Activated CD4-positive, alpha-beta T cell treated with anti-CD3 and anti-CD28 coated beads for 48 hours (primary cell): ENCODE data around the gene PPDPF.
A peak's percentile ranks its signal among the peaks of the same experiment; 100 is the strongest.
"Not testable (repeated sequence)": the region's sequence is repeated elsewhere in the genome, so short reads cannot be mapped to it uniquely, and the experiment has no call there.

Experiments
- DNase-seq: peaks from one replicate; pipeline ENCODE4 v3.0.0-alpha.2; 2020

PPDPF gene

DNA sequence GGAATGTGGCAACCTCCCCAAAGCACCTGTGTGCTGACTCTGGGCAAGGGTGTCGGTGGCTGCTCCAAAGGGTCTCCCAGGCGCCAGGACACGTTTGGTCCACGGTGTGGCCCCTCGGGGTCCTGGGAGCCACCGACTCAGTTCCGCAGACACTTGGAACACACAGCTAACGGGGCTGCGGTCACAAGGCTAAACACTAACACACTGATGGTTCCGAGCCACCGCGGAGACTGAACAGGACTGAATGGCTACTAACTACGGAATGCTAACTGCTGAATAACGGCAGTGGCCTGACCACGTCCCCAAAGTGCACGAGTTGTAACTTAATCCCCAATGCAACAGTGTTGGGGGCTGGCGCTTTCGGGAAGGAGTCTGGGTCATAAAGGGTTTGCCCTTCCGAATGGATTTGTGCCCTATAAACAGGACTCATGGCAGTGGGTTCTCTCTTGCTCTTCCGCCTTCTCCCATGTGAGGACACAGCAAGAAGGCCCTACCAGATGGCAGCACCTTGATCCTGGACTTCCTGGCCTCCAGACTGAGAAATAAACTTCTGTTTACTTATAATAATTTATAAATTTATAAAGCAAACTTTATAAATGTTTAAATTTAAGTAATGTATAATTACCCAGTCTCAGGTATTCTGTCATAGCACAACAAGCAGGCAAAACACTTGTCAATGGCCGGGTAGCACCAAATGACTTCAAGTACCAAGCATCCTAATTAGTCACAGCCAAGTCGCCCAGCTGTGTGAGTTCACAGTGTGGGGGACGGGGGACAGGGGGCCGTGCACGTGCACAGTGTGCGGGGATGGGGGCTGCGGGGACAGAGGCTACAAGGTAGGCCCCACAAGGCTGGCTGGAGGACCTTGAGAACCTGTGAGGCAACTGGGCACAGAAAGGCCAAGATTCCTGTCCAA, 19.4 kb upstream of the PPDPF start:
- DNase-seq, result no peak

DNA sequence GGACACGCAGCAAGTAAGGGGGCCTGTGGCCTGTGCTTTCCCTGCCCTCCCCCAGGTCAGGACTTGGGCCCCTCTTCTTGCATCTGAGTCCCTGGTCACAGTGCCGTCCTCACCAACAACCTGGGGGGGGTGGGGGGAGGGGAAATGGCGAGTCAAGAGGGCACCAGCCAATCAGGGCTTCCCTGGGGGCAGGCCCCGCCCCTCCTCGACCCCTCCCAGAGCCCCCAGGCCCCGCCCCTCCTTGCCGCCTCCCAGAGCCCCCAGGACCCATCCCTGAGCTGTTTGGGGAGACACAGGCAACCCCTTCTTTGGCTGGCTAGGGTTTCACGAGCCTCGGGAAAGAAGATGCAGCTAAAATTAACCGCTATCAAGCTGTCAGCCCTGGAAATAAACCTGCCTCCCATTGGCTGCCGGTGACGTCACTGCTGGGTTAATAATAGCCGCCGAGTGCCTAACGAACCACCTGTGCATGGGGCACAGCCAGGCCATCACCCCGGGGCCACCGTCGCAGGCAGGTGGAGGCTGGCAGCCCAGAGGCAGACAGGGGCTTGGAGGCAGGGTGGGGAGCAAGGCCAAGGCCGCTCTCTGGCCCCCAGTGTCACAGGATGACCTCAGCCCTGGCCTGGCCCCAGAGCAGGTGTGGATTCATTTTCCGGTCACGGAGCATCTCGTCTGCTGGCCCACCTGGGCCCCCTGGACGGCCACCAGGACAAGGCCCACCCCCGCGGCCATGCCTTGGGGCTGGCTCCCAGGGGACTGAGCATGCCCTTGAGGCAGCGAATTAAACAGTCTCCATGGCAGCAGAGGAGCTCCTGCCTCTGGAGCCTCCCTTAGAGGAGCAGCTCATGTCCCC, 18.5 kb upstream of the PPDPF start:
- no peak for DNase-seq

- no peak for DNase-seq
Observed at GRCh38 chr20:63502671-63503172, 17.8 kb upstream of the PPDPF start.

DNA sequence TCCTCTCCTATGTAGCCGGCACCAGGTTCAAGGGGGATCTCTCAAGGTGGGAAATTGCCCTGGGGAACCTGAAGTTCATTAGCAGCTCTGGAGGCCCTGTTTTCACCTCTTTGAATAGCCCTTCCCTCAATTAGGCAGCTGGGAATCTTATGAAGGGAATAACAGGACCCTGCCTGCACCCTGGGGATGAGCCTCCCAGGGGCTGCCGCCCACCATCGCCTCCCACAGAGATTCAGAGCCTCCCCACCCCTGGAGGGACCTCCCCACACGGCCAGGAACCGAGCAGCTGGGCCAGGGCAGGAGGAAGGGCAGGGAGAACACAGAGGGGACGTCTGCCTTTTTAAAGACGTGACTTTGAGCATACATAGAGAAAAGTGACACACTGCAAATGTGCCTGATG, 17.0 kb upstream of the PPDPF start:
- no peak for DNase-seq

DNA sequence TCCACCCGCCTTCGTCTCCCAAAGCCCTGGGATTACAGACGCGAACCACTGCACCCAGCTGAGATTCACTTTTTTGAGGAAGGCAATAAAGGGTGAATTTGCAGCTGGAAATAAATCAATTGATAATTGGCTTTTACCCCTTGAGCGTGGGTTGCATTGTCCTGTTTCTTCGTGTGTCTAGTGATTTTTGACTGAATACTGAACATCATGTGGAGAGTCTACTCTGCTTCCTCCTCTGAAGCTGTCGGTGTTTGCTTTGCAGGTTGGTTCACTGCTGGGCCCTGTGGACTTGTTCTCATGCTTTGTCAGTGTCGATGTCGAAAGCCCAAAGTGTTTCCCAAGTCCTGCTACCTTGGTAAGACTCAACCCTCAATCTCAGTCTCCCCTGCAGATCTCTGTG, 15.9 kb upstream of the PPDPF start:
- DNase-seq, result no peak

DNA sequence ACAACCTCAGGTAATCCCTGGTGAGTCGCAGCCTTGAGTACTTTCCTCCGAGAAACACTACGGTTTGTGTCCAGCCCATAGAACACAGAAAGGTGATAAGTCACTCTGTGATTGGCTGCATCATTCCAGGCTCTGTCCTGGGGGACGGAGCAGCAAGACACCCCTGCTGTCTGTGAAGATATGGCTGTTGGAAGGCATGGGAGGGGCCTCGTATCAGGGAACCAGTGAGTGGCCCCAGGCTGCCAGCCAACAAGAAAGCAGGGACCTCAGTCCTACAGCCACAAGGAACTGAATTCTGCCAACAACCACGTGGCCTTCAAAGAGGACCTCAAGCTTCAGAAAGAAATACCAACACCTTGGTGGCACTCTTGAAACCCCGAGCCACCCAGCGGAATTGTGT, 15.3 kb upstream of the PPDPF start:
- no peak for DNase-seq

GRCh38 chr20:63505723-63506122, 14.8 kb upstream of the PPDPF start:
- DNase-seq, result no peak

DNA sequence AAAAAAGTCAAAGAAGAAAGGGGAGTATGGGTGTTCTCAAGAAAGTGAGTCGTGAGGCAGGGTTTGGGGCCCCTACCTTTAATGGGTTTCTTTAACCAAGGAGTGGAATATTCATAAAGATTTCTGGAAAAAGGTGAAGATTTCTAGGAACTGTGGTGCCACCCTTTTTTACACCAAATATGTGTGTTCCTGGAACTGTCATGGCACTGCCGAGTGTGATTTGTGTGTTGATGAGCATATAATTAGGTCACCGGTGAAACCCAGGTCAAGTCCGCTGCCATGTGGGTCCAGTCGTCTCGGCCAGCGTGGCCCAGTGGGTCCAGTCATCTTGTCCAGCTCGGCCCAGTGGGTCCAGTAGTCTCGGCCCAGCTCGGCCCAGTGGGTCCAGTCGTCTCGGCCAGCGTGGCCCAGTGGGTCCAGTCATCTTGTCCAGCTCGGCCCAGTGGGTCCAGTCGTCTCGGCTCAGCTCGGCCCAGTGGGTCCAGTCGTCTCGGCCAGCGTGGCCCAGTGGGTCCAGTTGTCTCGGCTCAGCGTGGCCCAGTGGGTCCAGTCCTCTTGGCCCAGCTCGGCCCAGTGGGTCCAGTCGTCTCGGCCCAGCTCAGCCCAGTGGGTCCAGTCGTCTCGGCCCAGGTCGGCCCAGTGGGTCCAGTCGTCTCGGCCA, 13.4 kb upstream of the PPDPF start:
- DNase-seq, result no peak

- no peak for DNase-seq
Observed at GRCh38 chr20:63508072-63508768, 12.3 kb upstream of the PPDPF start.

- DNase-seq, result no peak
Observed at GRCh38 chr20:63509088-63509564, 11.4 kb upstream of the PPDPF start.

- no peak for DNase-seq
Observed at GRCh38 chr20:63513207-63513606, 7.4 kb upstream of the PPDPF start.

DNA sequence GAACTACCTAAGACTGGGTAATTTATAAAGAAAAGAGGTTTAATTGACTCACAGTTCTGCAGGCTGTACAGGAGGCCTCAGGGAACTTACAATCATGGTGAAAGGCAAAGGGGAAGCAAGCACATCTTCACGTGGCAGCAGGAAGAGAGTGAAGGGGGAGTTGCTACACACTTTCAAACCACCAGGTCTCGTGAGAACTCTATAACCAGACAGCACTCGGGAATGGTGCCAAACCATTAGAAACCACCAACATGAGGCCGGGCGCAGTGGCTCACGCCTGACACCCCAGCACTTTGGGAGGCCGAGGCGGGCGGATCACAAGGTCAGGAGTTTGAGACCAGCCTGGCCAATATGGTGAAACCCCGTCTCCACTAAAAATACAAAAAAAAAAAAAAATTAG, 6.0 kb upstream of the PPDPF start:
- not testable (repeated sequence) for DNase-seq

DNA sequence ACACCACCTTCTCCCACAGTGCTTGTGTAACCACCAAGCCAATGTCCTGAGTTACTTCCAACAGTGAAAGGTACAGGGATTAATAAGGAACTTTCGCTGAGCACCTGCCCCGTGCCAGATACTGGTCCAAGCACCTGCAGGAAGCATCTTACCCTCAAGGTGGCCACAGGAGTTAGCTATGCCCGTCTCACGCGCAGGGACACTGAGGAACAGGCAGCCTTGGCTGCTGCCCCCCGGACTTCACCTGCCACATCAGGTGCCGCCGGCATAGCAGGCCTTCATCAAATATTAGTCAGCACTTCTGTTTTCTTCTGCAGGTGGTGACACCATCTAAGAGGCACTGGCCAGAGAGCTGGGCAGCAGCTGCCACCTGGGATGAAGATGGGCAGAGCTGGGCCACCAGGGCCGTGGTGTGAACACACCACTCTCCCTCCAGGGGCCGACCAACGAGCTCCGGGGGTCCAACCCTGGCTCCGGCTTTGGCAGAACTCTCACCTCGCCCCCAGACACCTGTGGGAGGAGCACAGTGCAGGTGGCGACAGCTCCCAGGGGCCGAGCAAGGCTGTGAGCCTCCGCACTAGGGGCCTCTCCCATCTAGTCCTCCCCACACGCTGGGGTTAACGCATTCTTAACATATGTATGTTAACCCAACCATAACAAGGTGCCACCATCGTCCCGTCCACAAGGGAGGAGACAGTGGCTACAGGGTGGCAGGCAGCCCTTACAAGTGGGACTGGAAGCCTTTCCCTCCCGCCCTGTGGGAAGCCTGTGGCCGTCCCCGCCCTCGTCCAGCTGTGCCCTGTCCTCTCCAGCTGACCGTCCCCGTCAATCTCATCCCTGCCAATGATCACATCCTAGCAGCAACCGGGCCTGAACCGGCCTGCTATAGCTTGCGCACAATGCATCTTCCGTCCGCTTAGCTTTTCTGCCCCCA, 2.9 kb upstream of the PPDPF start:
- DNase-seq, result no peak

DNA sequence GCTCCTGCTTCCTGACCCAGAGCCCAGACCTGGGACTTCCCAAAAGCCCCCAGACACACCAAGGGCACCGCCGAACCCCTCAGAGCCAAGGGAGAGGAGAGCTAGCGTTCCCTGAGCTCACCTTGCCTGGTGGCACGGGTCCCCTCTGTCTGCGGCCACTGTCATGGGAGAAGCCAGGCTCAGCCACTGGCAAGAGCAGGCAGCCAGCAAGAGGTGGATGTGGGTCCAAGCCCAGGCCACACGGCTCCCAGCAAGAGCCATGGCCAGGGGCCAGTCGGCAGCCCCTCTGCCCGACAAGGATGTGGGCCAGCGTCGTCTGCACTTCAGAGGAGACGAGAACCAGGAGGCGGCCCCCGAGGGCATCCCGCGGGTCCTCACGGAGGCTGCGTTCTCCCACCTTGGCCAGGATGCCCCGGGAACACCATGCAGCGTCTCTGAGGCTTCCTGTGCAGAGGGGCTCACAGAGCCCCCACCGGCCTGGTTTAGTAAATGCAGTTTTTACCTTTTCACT, 2.2 kb upstream of the PPDPF start:
- DNase-seq, result no peak

GRCh38 chr20:63518946-63519667, 1.5 kb upstream of the PPDPF start:
- DNase-seq, result no peak

DNA sequence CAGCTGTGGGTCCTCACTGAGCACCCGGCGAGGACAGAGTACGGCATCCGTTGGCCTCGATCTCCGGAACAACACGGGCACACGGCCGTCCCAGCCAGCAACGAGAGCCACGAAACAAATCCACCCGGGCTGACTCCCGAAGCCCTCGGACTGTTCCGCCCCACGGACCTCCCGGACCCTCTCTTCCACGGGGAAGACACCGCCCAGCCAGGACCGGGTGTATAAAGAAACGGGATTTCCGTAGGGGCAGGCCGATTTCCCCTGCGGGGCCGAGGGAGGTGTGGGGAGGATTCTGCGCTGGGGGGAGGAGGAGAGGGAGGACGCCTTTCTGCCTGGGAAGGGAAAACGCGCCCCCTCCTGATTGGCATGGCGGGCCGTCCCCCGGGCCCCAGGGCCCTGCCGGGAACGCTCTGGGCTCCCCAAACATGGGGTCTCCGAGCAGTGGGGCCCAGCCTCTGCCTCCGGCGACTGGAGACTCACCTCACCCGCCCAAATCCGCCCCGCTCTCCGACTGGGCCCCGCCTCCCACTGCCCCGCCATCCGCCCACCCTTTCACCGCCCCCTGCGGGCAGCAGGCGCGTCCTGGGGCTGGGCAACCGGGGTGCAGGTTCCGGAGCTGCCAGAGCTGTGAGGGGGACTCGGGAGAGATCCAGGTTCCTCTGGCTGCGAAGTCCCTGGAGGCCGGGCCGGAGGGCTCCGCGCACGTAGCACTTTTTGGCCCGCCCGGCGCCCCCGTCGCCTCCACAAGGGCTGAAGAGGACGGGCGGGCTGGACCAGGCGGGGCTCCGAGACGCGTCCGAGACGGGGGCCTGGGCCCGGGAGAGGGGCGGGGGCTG, 679 bp upstream of the PPDPF start:
- peak; percentile 61 for DNase-seq

DNA sequence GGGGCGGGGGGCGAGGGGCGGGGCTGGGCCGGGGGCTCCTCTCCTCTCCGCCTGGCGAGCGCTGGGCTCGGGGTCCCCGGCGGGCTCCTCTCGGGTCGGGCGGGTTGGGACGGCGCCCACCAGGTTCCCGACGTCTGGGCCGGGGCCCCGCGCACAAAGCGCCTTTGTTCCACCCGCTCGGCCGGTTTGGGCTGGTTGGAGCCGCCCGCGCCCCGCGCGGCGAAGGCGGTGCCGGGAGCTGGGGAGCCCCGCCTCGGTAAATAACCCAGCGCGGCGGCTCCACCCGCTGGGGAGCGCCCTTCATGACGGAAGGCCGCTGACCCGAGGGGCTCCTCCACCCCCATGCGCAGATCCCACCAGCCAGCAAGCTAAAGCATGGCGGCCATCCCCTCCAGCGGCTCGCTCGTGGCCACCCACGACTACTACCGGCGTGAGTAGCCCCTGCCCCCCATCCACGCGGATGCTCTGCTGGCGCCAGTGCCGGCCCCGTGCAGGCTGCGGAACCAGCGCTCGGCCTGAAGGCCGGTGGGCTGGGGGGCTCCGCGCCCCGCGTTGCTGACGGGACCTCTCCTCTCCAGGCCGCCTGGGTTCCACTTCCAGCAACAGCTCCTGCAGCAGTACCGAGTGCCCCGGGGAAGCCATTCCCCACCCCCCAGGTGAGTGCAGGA, 503 bp downstream of the PPDPF start:
- DNase-seq, result peak; percentile 80

DNA sequence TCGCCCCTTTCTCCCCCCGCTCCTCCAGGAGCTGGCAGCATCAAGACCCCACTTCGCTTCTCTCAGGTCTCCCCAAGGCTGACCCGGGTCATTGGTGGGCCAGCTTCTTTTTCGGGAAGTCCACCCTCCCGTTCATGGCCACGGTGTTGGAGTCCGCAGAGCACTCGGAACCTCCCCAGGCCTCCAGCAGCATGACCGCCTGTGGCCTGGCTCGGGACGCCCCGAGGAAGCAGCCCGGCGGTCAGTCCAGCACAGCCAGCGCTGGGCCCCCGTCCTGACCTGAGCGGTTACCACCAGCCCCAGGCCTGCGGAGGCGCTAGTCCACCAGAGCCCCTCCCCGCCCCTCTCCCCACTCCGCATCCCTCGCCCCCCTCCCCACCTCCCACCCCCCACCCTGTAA, 1.0 kb downstream of the PPDPF start:
- no peak for DNase-seq
